ENCODE results near the gene ZC2HC1B.
A peak's percentile ranks its signal among the peaks of the same experiment; 100 is the strongest.

ZC2HC1B gene

GRCh38 chr6:143963158-143963919, 99.1 kb downstream of the ZC2HC1B start:
- no peak for DNase-seq (ENCODE audit: low spot score)

- DNase-seq (ENCODE audit: low spot score) = peak; percentile 35
These were observed 100.4 kb downstream of the ZC2HC1B start for GRCh38 chr6:143964674-143965081.

- no peak for DNase-seq (ENCODE audit: low spot score)
These were observed 101.4 kb downstream of the ZC2HC1B start for GRCh38 chr6:143965503-143966171.

- no peak for DNase-seq (ENCODE audit: low spot score)
These were observed 102.0 kb downstream of the ZC2HC1B start for GRCh38 chr6:143966312-143966711.

- DNase-seq (ENCODE audit: low spot score) = no peak
These were observed 103.6 kb downstream of the ZC2HC1B start for GRCh38 chr6:143967706-143968376.

GRCh38 chr6:143969077-143969476, 104.8 kb downstream of the ZC2HC1B start:
- DNase-seq (ENCODE audit: low spot score) = no peak

GRCh38 chr6:143970456-143971218, 106.4 kb downstream of the ZC2HC1B start:
- DNase-seq (ENCODE audit: low spot score) = no peak

- DNase-seq (ENCODE audit: low spot score) = no peak
These were observed 107.4 kb downstream of the ZC2HC1B start for GRCh38 chr6:143971482-143972205.

- DNase-seq (ENCODE audit: low spot score) = no peak
These were observed 109.1 kb downstream of the ZC2HC1B start for GRCh38 chr6:143973097-143973966.

GRCh38 chr6:143974089-143974488, 109.8 kb downstream of the ZC2HC1B start:
- DNase-seq (ENCODE audit: low spot score) = no peak

- DNase-seq (ENCODE audit: low spot score) = no peak
These were observed 112.6 kb downstream of the ZC2HC1B start for GRCh38 chr6:143976806-143977349.

GRCh38 chr6:143980921-143981320, 116.6 kb downstream of the ZC2HC1B start:
- no peak for DNase-seq (ENCODE audit: low spot score)

- DNase-seq (ENCODE audit: low spot score) = no peak
These were observed 118.7 kb downstream of the ZC2HC1B start for GRCh38 chr6:143982968-143983367.

- DNase-seq (ENCODE audit: low spot score) = no peak
These were observed 120.4 kb downstream of the ZC2HC1B start for GRCh38 chr6:143984666-143985065.

- no peak for DNase-seq (ENCODE audit: low spot score)
These were observed 122.3 kb downstream of the ZC2HC1B start for GRCh38 chr6:143986463-143987065.

Measured in Ammon's horn (tissue), 1 donor.